HFF-Myc (cell line): ENCODE measurements around the gene CDK6.

Experiments used
- DNase-seq: peaks from one replicate; pipeline ENCODE4 v3.0.0-alpha.2; 2011; ENCODE audit warnings: low read depth; ENCODE audit errors: extremely low read depth
- H3K4me3 ChIP-seq: replicated peaks from 2 replicates; pipeline ENCODE4 v1.5.1; 2011; ENCODE audit warnings: low read depth, mild to moderate bottlenecking, control low read depth, low read length
- CTCF ChIP-seq: IDR thresholded peaks from 2 replicates; pipeline ENCODE4 v1.5.1; 2012; ENCODE audit warnings: mild to moderate bottlenecking, low read depth, low read length, control low read depth; ENCODE audit errors: missing control alignments

CDK6 gene

GRCh38 chr7:92671505-92672169 is 164.7 kb downstream of the CDK6 start:
- H3K4me3 ChIP-seq = no peak overlapping the region
- no peak for DNase-seq
- TF ChIP-seq CTCF = no peak

GRCh38 chr7:92670204-92670851 is 166.0 kb downstream of the CDK6 start:
- DNase-seq = no peak
- no peak for TF ChIP-seq CTCF
- no peak overlapping the region for H3K4me3 ChIP-seq

- no peak overlapping the region for H3K4me3 ChIP-seq
- no peak for TF ChIP-seq CTCF
- no peak for DNase-seq
Observed at GRCh38 chr7:92669616-92670165, 166.7 kb downstream of the CDK6 start.

- no peak overlapping the region for H3K4me3 ChIP-seq
- no peak for DNase-seq
- no peak for TF ChIP-seq CTCF
Observed at GRCh38 chr7:92668564-92668963, 167.8 kb downstream of the CDK6 start.

- no peak for TF ChIP-seq CTCF
- H3K4me3 ChIP-seq = no peak overlapping the region
- DNase-seq = no peak
Observed at GRCh38 chr7:92667816-92668535, 168.4 kb downstream of the CDK6 start.

GRCh38 chr7:92665926-92666325 is 170.4 kb downstream of the CDK6 start:
- no peak for DNase-seq
- no peak for TF ChIP-seq CTCF
- H3K4me3 ChIP-seq = no peak overlapping the region
